Neural cell (in vitro differentiated cells): ENCODE data around the gene TFPT. TPM values are rescaled to one million over a fixed set of nuclear protein-coding genes. Genes with fewer than 3 reads are reported as not detected.

Experiments
- H2AFZ ChIP-seq: fragments of 200-600, 300-800 bp; sonication (generic), shearing (Covaris generic); 2 replicates; pipeline ENCODE4 v1.6.0; 2014; ENCODE audit warnings: low read depth, mild to moderate bottlenecking, antibody characterized with exemption, low read length, moderate library complexity
- H3F3A ChIP-seq: fragments of 200-600 bp; shearing (Covaris generic); 2 replicates; pipeline ENCODE4 v1.6.1; 2016; ENCODE audit warnings: mild to moderate bottlenecking, moderate library complexity, mixed read lengths, antibody characterized with exemption, low read length; ENCODE audit not compliant: insufficient read depth, poor library complexity, severe bottlenecking
- H3K27ac ChIP-seq: fragments of 200-600, 300-800 bp; sonication (generic), shearing (Covaris generic); 2 replicates; pipeline ENCODE4 v1.5.1; 2014; ENCODE audit warnings: mild to moderate bottlenecking, low read length, moderate library complexity
- H3K27me3 ChIP-seq: fragments of 300-800, 200-600 bp; sonication (generic), shearing (Covaris generic); 2 replicates; pipeline ENCODE4 v1.6.0; 2014; ENCODE audit warnings: mild to moderate bottlenecking, low read depth, low read length, moderate library complexity; ENCODE audit not compliant: insufficient read depth
- H3K36me3 ChIP-seq: fragments of 300-800, 200-600 bp; sonication (generic), shearing (Covaris generic); 2 replicates; pipeline ENCODE4 v1.5.1; 2014; ENCODE audit warnings: mild to moderate bottlenecking, antibody characterized with exemption, low read length, moderate library complexity; ENCODE audit not compliant: insufficient read depth
- H3K4me2 ChIP-seq: fragments of 300-800, 200-600 bp; sonication (generic), shearing (Covaris generic); 2 replicates; pipeline ENCODE4 v1.6.0; 2014; ENCODE audit warnings: mild to moderate bottlenecking, low read length
- H3K4me3 ChIP-seq: fragments of 300-800, 200-600 bp; sonication (generic), shearing (Covaris generic); 2 replicates; pipeline ENCODE4 v1.5.1; 2014; ENCODE audit warnings: mild to moderate bottlenecking, low read length, moderate library complexity
- H3K79me2 ChIP-seq: fragments of 200-600 bp; shearing (Covaris generic); replicated peaks from 2 replicates; pipeline ENCODE4 v1.6.0; 2014; ENCODE audit warnings: mild to moderate bottlenecking, low read length, moderate library complexity; ENCODE audit not compliant: insufficient read depth
- H3K9ac ChIP-seq: fragments of 300-800, 200-600 bp; sonication (generic), shearing (Covaris generic); 2 replicates; pipeline ENCODE4 v1.6.1; 2016; ENCODE audit warnings: mild to moderate bottlenecking, low read length, mixed read lengths
- H3K9me2 ChIP-seq: fragments of 200-600 bp; shearing (Covaris generic); 2 replicates; pipeline ENCODE4 v1.6.1; 2016; ENCODE audit warnings: mild to moderate bottlenecking, low read length, mixed read lengths; ENCODE audit not compliant: insufficient read depth
- H3K9me3 ChIP-seq: fragments of 200-600, 300-800 bp; sonication (generic), shearing (Covaris generic); 2 replicates; pipeline ENCODE4 v1.6.1; 2016; ENCODE audit warnings: mild to moderate bottlenecking, mixed run types, low read length, moderate library complexity, mixed read lengths
- H4K20me1 ChIP-seq: fragments of 200-600 bp; shearing (Covaris generic); 2 replicates; pipeline ENCODE4 v1.6.1; 2016; ENCODE audit warnings: mild to moderate bottlenecking, mixed run types; ENCODE audit not compliant: insufficient read depth
- EP300 ChIP-seq: fragments of 450-650 bp; conservative IDR thresholded peaks from 2 replicates; pipeline ENCODE4 v1.6.1; 2014; ENCODE audit warnings: antibody characterized with exemption, mild to moderate bottlenecking, moderate library complexity; ENCODE audit not compliant: poor library complexity, severe bottlenecking
- EZH2 ChIP-seq: fragments of 200-600, 300-800 bp; shearing (Covaris generic), sonication (generic); IDR thresholded peaks from 2 replicates; pipeline ENCODE4 v1.6.1; 2014; ENCODE audit warnings: antibody characterized with exemption, low read length, borderline replicate concordance, mild to moderate bottlenecking; ENCODE audit not compliant: insufficient read depth, poor library complexity, severe bottlenecking
- MXI1 ChIP-seq: fragments of 450-650 bp; conservative IDR thresholded peaks from 2 replicates; pipeline ENCODE4 v1.6.1; 2014; ENCODE audit warnings: antibody characterized with exemption, mild to moderate bottlenecking; ENCODE audit not compliant: poor library complexity, severe bottlenecking
- POLR2AphosphoS5 ChIP-seq: IDR thresholded peaks from 2 replicates; pipeline ENCODE4 v1.6.1; 2012
- RAD21 ChIP-seq: fragments of 450-650 bp; conservative IDR thresholded peaks from 2 replicates; pipeline ENCODE4 v1.6.1; 2014; ENCODE audit warnings: antibody characterized with exemption, mild to moderate bottlenecking, moderate library complexity
- SMC3 ChIP-seq: fragments of 450-650 bp; conservative IDR thresholded peaks from 2 replicates; pipeline ENCODE4 v1.6.1; 2014; ENCODE audit warnings: antibody characterized with exemption, mild to moderate bottlenecking, moderate library complexity; ENCODE audit not compliant: poor library complexity
- TAF1 ChIP-seq: IDR thresholded peaks from 2 replicates; pipeline ENCODE4 v1.6.1; 2012; ENCODE audit warnings: low read depth
- polyA plus RNA-seq: library from polyadenylated mRNA; depleted of rRNA; stranded (reverse); fragments of >200 nt; gene quantifications from 2 replicates; pipeline ENCODE4 v1.2.3, GENCODE V29; 2014
- TF ChIP-seq, protein P1 (sequence below): fragments of 450-650 bp; IDR thresholded peaks from 2 replicates; pipeline ENCODE4 v1.5.1; 2014; ENCODE audit warnings: antibody characterized with exemption, mild to moderate bottlenecking, moderate library complexity; ENCODE audit not compliant: poor library complexity, severe bottlenecking
- TF ChIP-seq, protein P2 (sequence below): IDR thresholded peaks from 2 replicates; pipeline ENCODE4 v1.6.1; 2012; ENCODE audit warnings: borderline replicate concordance

Gene TFPT
- polyA plus RNA-seq, 1 donor from 2014 or later, result 24.3 TPM

- H3K79me2 ChIP-seq, result peaks cover 9% of the 10 kb centered on the region
- no peaks in the 10 kb centered on the region for H3F3A ChIP-seq
- peak overlapping the region; percentile 91 for H3K27ac ChIP-seq
- no peaks in the 10 kb centered on the region for H3K9me3 ChIP-seq
- H3K9ac ChIP-seq, result peak overlapping the region; percentile 78
- H3K36me3 ChIP-seq, result no peaks in the 10 kb centered on the region
- H3K4me3 ChIP-seq, result peak overlapping the region; percentile 79
- TF ChIP-seq RAD21 (no peak), POLR2AphosphoS5 (no peak), EP300 (no peak), TAF1 (no peak), SMC3 (no peak), MXI1 (no peak), EZH2 (no peak)
- TF ChIP-seq, protein P1, sequence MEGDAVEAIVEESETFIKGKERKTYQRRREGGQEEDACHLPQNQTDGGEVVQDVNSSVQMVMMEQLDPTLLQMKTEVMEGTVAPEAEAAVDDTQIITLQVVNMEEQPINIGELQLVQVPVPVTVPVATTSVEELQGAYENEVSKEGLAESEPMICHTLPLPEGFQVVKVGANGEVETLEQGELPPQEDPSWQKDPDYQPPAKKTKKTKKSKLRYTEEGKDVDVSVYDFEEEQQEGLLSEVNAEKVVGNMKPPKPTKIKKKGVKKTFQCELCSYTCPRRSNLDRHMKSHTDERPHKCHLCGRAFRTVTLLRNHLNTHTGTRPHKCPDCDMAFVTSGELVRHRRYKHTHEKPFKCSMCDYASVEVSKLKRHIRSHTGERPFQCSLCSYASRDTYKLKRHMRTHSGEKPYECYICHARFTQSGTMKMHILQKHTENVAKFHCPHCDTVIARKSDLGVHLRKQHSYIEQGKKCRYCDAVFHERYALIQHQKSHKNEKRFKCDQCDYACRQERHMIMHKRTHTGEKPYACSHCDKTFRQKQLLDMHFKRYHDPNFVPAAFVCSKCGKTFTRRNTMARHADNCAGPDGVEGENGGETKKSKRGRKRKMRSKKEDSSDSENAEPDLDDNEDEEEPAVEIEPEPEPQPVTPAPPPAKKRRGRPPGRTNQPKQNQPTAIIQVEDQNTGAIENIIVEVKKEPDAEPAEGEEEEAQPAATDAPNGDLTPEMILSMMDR, result no peak
- TF ChIP-seq, protein P2, sequence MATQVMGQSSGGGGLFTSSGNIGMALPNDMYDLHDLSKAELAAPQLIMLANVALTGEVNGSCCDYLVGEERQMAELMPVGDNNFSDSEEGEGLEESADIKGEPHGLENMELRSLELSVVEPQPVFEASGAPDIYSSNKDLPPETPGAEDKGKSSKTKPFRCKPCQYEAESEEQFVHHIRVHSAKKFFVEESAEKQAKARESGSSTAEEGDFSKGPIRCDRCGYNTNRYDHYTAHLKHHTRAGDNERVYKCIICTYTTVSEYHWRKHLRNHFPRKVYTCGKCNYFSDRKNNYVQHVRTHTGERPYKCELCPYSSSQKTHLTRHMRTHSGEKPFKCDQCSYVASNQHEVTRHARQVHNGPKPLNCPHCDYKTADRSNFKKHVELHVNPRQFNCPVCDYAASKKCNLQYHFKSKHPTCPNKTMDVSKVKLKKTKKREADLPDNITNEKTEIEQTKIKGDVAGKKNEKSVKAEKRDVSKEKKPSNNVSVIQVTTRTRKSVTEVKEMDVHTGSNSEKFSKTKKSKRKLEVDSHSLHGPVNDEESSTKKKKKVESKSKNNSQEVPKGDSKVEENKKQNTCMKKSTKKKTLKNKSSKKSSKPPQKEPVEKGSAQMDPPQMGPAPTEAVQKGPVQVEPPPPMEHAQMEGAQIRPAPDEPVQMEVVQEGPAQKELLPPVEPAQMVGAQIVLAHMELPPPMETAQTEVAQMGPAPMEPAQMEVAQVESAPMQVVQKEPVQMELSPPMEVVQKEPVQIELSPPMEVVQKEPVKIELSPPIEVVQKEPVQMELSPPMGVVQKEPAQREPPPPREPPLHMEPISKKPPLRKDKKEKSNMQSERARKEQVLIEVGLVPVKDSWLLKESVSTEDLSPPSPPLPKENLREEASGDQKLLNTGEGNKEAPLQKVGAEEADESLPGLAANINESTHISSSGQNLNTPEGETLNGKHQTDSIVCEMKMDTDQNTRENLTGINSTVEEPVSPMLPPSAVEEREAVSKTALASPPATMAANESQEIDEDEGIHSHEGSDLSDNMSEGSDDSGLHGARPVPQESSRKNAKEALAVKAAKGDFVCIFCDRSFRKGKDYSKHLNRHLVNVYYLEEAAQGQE, result no peak
- no peaks in the 10 kb centered on the region for H3K9me2 ChIP-seq
- peak overlapping the region; percentile 99 for H3K4me2 ChIP-seq
- no peaks in the 10 kb centered on the region for H4K20me1 ChIP-seq
- peak overlapping the region; percentile 61 for H2AFZ ChIP-seq
- no peaks in the 10 kb centered on the region for H3K27me3 ChIP-seq
These were observed 43.4 kb upstream of the TFPT start for GRCh38 chr19:54158812-54159351.

- Histone ChIP-seq H3K36me3 (no peaks in the 10 kb centered on the region), H3K9ac (no peak overlapping the region), H3K9me3 (no peaks in the 10 kb centered on the region)
These were observed 41.5 kb upstream of the TFPT start for GRCh38 chr19:54156953-54157352.

More at GRCh38 chr19:54156953-54157352, 41.5 kb upstream of the TFPT start:
- Histone ChIP-seq H3F3A (no peaks in the 10 kb centered on the region), H3K79me2 (peaks cover 9% of the 10 kb centered on the region), H2AFZ (no peak overlapping the region), H3K4me3 (no peak overlapping the region), H3K9me2 (no peaks in the 10 kb centered on the region), H4K20me1 (no peaks in the 10 kb centered on the region), H3K27me3 (no peaks in the 10 kb centered on the region), H3K4me2 (no peak overlapping the region), H3K27ac (no peak overlapping the region)
- TF ChIP-seq, protein P2, result no peak
- TF ChIP-seq, protein P1, result no peak
- TF ChIP-seq EZH2, result no peak
- no peak for TF ChIP-seq POLR2AphosphoS5
- TF ChIP-seq TAF1, result no peak
- TF ChIP-seq EP300, result no peak
- TF ChIP-seq SMC3, result no peak
- no peak for TF ChIP-seq MXI1
- TF ChIP-seq RAD21, result no peak
